ENCODE data around the gene HP1BP3.

Gene HP1BP3

DNA sequence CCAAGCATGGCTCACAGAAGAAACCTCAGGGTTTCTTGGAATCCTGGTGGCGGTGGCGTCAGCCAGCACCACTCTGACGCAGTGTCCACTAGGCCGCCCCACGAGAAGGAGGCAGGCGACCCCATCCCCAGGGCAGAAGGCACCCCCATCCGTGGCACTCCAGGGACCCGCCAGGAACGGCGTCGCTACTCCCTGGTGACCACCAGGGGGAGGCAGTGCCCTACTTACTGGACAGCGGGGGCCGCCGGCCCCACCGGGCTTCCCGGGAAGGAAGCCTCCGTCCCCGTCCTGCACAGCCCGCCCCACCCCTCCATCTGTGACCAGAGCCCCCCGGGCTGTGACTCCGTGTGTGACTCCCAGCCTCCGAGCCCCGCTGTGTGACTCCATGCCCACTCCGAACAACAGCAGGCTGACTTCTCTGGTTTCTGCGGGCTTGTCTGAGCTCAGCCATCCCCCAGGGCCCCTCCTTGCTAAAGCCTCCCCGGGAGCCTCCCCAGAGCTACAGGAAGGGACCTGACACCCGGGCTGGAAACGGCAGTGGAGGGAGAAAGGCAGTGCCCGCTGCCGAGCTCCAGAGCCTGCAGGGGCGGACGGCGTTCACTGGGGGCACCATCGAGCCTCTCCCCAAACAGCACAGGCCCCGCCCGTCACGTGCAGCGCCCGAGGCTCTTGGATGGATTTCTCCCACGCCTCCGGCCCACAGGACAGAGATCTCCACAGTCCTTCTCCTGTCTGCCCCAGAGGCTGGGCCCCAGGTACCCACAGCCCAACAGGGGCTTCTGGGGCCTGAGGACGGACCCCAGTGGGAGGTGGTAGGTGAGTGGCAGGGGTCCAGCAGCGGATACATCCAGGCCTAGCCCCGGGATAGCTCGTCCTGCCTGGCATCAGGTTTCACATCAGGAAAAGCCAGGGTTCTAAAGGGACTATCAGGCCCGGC lies 90.4 kb downstream of the HP1BP3 start:
- TF ChIP-seq, protein P1, sequence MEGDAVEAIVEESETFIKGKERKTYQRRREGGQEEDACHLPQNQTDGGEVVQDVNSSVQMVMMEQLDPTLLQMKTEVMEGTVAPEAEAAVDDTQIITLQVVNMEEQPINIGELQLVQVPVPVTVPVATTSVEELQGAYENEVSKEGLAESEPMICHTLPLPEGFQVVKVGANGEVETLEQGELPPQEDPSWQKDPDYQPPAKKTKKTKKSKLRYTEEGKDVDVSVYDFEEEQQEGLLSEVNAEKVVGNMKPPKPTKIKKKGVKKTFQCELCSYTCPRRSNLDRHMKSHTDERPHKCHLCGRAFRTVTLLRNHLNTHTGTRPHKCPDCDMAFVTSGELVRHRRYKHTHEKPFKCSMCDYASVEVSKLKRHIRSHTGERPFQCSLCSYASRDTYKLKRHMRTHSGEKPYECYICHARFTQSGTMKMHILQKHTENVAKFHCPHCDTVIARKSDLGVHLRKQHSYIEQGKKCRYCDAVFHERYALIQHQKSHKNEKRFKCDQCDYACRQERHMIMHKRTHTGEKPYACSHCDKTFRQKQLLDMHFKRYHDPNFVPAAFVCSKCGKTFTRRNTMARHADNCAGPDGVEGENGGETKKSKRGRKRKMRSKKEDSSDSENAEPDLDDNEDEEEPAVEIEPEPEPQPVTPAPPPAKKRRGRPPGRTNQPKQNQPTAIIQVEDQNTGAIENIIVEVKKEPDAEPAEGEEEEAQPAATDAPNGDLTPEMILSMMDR (IDR thresholded peaks at IDR 0.05; ENCODE audit: poor library complexity, severe bottlenecking): peak; percentile 97
- peak; percentile 92 for ATAC-seq (ENCODE audit: low read depth)
- Histone ChIP-seq H3K4me1 (ENCODE audit: insufficient read depth, poor library complexity, severe bottlenecking) (peaks cover 16% of the 10 kb centered on the region), H3K36me3 (ENCODE audit: low read depth) (no peaks in the 10 kb centered on the region), H3K9me3 (ENCODE audit: severe bottlenecking) (no peaks in the 10 kb centered on the region), H3K27ac (ENCODE audit: poor library complexity, severe bottlenecking) (peak overlapping the region; percentile 57), H3K4me3 (ENCODE audit: severe bottlenecking) (peak overlapping the region; percentile 33), H3K27me3 (ENCODE audit: insufficient read depth, poor library complexity, severe bottlenecking) (no peaks in the 10 kb centered on the region)
- peak; percentile 93 for DNase-seq (ENCODE audit: low spot score)

DNA sequence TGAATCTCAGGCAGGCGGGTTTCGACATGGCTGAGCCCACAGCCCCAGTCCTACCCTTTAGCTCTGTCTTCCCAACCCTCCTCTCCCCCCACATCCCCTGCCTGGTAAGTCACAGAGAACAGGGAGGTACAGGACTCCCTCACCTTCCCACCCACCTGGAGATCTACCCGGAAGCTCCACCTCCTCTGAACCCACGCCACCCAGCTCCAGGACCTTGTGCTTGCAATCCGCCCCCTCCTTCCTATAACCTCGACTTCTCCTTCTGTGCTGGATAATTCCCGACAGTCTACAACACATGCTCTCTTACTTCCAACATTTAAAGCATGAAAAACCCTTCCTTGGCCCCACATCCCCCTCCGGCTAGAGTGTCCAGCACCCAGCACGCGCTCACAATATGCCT lies 91.6 kb downstream of the HP1BP3 start:
- H3K9me3 ChIP-seq (ENCODE audit: severe bottlenecking): no peaks in the 10 kb centered on the region
- no peak for ATAC-seq (ENCODE audit: low read depth)
- H3K36me3 ChIP-seq (ENCODE audit: low read depth): no peaks in the 10 kb centered on the region
- no peak for DNase-seq (ENCODE audit: low spot score)
- H3K27me3 ChIP-seq (ENCODE audit: insufficient read depth, poor library complexity, severe bottlenecking): no peaks in the 10 kb centered on the region
- H3K4me3 ChIP-seq (ENCODE audit: severe bottlenecking): no peak overlapping the region
- H3K4me1 ChIP-seq (ENCODE audit: insufficient read depth, poor library complexity, severe bottlenecking): peaks cover 16% of the 10 kb centered on the region
- TF ChIP-seq, protein P1 (IDR thresholded peaks at IDR 0.05; ENCODE audit: poor library complexity, severe bottlenecking): no peak
- no peak overlapping the region for H3K27ac ChIP-seq (ENCODE audit: poor library complexity, severe bottlenecking)

DNA sequence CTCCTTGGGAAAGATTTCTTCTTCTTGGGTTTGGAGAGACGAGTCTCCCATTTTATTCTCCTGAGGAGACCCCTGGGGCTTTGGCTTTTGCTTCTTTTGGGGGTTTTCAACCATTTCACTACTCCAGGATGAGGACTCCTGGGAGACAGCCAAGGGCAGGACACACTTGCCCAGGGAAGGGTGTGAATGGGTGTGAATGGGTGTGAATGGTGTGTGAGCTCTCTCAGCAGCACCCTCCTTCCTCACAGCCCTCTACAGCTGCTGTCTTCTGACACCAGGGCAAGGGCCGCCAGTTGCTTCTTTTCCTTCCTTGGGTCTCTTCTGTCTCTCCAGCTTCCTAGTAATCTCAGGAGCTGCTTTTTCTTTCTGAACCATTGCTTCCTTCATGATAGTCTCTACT lies 93.5 kb downstream of the HP1BP3 start:
- DNase-seq (ENCODE audit: low spot score) (no peak), ATAC-seq (ENCODE audit: low read depth) (no peak)
- Histone ChIP-seq H3K9me3 (ENCODE audit: severe bottlenecking) (no peaks in the 10 kb centered on the region), H3K4me3 (ENCODE audit: severe bottlenecking) (no peak overlapping the region), H3K4me1 (ENCODE audit: insufficient read depth, poor library complexity, severe bottlenecking) (peaks cover 16% of the 10 kb centered on the region), H3K36me3 (ENCODE audit: low read depth) (no peaks in the 10 kb centered on the region), H3K27ac (ENCODE audit: poor library complexity, severe bottlenecking) (no peak overlapping the region), H3K27me3 (ENCODE audit: insufficient read depth, poor library complexity, severe bottlenecking) (no peaks in the 10 kb centered on the region)
- TF ChIP-seq, protein P1 (IDR thresholded peaks at IDR 0.05; ENCODE audit: poor library complexity, severe bottlenecking): no peak

Measured in RWPE2 (cell line).